IMR-90 (cell line): ENCODE results near the gene SLC30A1.

Source experiments
- BHLHE40 ChIP-seq: fragments of 150-350 bp; IDR thresholded peaks from 2 replicates; pipeline ENCODE4 v1.6.1; 2016; ENCODE audit warnings: mild to moderate bottlenecking, low read depth, low read length
- CEBPB ChIP-seq: IDR thresholded peaks from 2 replicates; pipeline ENCODE4 v1.6.1; 2012; ENCODE audit warnings: low read depth, low read length, improper control_type of control experiment
- CHD1 ChIP-seq: IDR thresholded peaks from 2 replicates; pipeline ENCODE4 v1.6.1; 2012; ENCODE audit warnings: low read depth, low read length, improper control_type of control experiment
- CTCF ChIP-seq: conservative IDR thresholded peaks from 2 replicates; pipeline ENCODE4 v1.5.1; 2012; ENCODE audit warnings: mild to moderate bottlenecking, low read depth, low read length, improper control_type of control experiment
- ELK1 ChIP-seq: fragments of 150-350 bp; IDR thresholded peaks from 2 replicates; pipeline ENCODE4 v1.6.1; 2016; ENCODE audit warnings: low read depth, mild to moderate bottlenecking, low read length, moderate library complexity, borderline replicate concordance
- FOS ChIP-seq: fragments of 150-350 bp; IDR thresholded peaks from 2 replicates; pipeline ENCODE4 v1.6.1; 2016; ENCODE audit warnings: low read depth, low read length
- MXI1 ChIP-seq: IDR thresholded peaks from 2 replicates; pipeline ENCODE4 v1.6.1; 2012; ENCODE audit warnings: low read depth, mild to moderate bottlenecking, low read length, moderate library complexity, borderline replicate concordance
- NFE2L2 ChIP-seq: fragments of 150-350 bp; IDR thresholded peaks from 2 replicates; pipeline ENCODE4 v1.6.1; 2016; ENCODE audit warnings: low read depth, mild to moderate bottlenecking, low read length
- POLR2A ChIP-seq: IDR thresholded peaks from 2 replicates; pipeline ENCODE4 v1.6.1; 2012; ENCODE audit warnings: mild to moderate bottlenecking, low read depth, low read length
- RAD21 ChIP-seq: IDR thresholded peaks from 2 replicates; pipeline ENCODE4 v1.6.1; 2012; ENCODE audit warnings: low read length, improper control_type of control experiment
- RFX5 ChIP-seq: IDR thresholded peaks from 2 replicates; pipeline ENCODE4 v1.8.0; 2012; ENCODE audit warnings: low read depth, mild to moderate bottlenecking, low read length, moderate library complexity
- USF2 ChIP-seq: fragments of 150-350 bp; IDR thresholded peaks from 2 replicates; pipeline ENCODE4 v1.6.1; 2017; ENCODE audit warnings: mild to moderate bottlenecking, antibody characterized with exemption, low read length, low read depth

GRCh38 chr1:211623515-211623914 is 44.6 kb upstream of the SLC30A1 start:
- TF ChIP-seq NFE2L2: no peak
- TF ChIP-seq POLR2A: no peak
- TF ChIP-seq CTCF: no peak
- TF ChIP-seq RAD21: no peak
- TF ChIP-seq BHLHE40: no peak
- no peak for TF ChIP-seq ELK1
- TF ChIP-seq USF2: no peak
- no peak for TF ChIP-seq MXI1
- TF ChIP-seq CHD1: no peak
- no peak for TF ChIP-seq FOS
- no peak for TF ChIP-seq CEBPB
- TF ChIP-seq RFX5: no peak
